OCI-LY7 (cell line): Measurements from ENCODE around the gene ZNF667.

Experiments
- CTCF ChIP-seq: fragments of 200-600 bp; sonication (generic); conservative IDR thresholded peaks from 2 replicates; pipeline ENCODE4 v1.5.1; 2014; ENCODE audit warnings: mild to moderate bottlenecking, antibody characterized with exemption, low read length, moderate library complexity, mixed read lengths
- EZH2phosphoT487 ChIP-seq: fragments of 200-600 bp; sonication (generic); IDR thresholded peaks from 2 replicates; pipeline ENCODE4 v1.6.1; 2018; ENCODE audit warnings: low read depth, borderline replicate concordance, mild to moderate bottlenecking, mixed run types, antibody characterized with exemption, low read length, moderate library complexity, mixed read lengths

GRCh38 chr19:56507446-56508289, 30.5 kb upstream of the ZNF667 start, which contains the start of gene ZNF471:
- TF ChIP-seq CTCF (no peak), EZH2phosphoT487 (no peak)
